Keratinocyte (primary cell): ENCODE results near the gene SH3D19. TPM values are rescaled to one million over a fixed set of nuclear protein-coding genes. Genes with fewer than 3 reads are reported as not detected.

Source experiments
- DNase-seq: peaks from one replicate; pipeline ENCODE4 v3.0.0-alpha.2; 2011; ENCODE audit warnings: low read depth, missing footprints, low spot score
- FAIRE-seq: peaks from 2 replicates; lab custom pipeline; 2011; peaks lifted over from hg19 to GRCh38; lab: Jason Lieb, UNC
- H2AFZ ChIP-seq: 2 replicates; pipeline ENCODE4 v1.6.0; 2012; ENCODE audit warnings: low read length, control low read depth, inconsistent platforms; ENCODE audit not compliant: control insufficient read depth
- H3K27ac ChIP-seq: 2 replicates; pipeline ENCODE4 v1.5.1; 2011; ENCODE audit warnings: low read length; ENCODE audit not compliant: control insufficient read depth, insufficient read depth
- H3K27me3 ChIP-seq: 3 replicates; pipeline ENCODE4 v1.6.0; 2011; ENCODE audit warnings: low read length; ENCODE audit not compliant: control insufficient read depth, insufficient read depth; ENCODE audit errors: extremely low read depth
- H3K36me3 ChIP-seq, 2 experiments: 2 replicates in 1 of 2; 3 replicates in 1 of 2; pipeline ENCODE4 v1.5.1; 2011; ENCODE audit warnings: low read length in 2 of 2, mild to moderate bottlenecking in 1 of 2; ENCODE audit not compliant: control insufficient read depth in 2 of 2, insufficient read depth in 2 of 2; ENCODE audit errors: extremely low read depth in 1 of 2
- H3K4me1 ChIP-seq: 3 replicates; pipeline ENCODE4 v1.5.1; 2011; ENCODE audit warnings: low read length; ENCODE audit not compliant: control insufficient read depth, insufficient read depth; ENCODE audit errors: extremely low read depth
- H3K4me2 ChIP-seq: 3 replicates; pipeline ENCODE4 v1.6.0; 2011; ENCODE audit warnings: low read depth, low read length; ENCODE audit not compliant: control insufficient read depth, insufficient read depth; ENCODE audit errors: extremely low read depth
- H3K4me3 ChIP-seq, 3 experiments: fragments of 200-600 bp in 1 of 3; sonication (generic) in 1 of 3; 2 replicates in 2 of 3; 3 replicates in 1 of 3; pipeline ENCODE4 v1.5.1; 2011 to 2016; ENCODE audit warnings: low read length in 3 of 3, mild to moderate bottlenecking in 3 of 3, control low read depth in 2 of 3, inconsistent platforms in 1 of 3, low read depth in 1 of 3, mixed read lengths in 1 of 3, mixed run types in 1 of 3, moderate library complexity in 1 of 3; ENCODE audit not compliant: control insufficient read depth in 2 of 3, insufficient read depth in 2 of 3; ENCODE audit errors: extremely low read depth in 1 of 3
- H3K79me2 ChIP-seq: 2 replicates; pipeline ENCODE4 v1.6.0; 2012; ENCODE audit warnings: low read length; ENCODE audit not compliant: control insufficient read depth, insufficient read depth
- H3K9ac ChIP-seq: 3 replicates; pipeline ENCODE4 v1.6.0; 2011; ENCODE audit warnings: low read length; ENCODE audit not compliant: control insufficient read depth, insufficient read depth; ENCODE audit errors: extremely low read depth
- H3K9me1 ChIP-seq: 3 replicates; pipeline ENCODE4 v1.6.0; 2011; ENCODE audit warnings: low read length; ENCODE audit not compliant: control insufficient read depth, insufficient read depth; ENCODE audit errors: extremely low read depth
- H3K9me3 ChIP-seq: 2 replicates; pipeline ENCODE4 v1.5.1; 2012; ENCODE audit warnings: low read depth, low read length; ENCODE audit not compliant: control insufficient read depth
- H4K20me1 ChIP-seq: 3 replicates; pipeline ENCODE4 v1.6.0; 2011; ENCODE audit warnings: low read length; ENCODE audit not compliant: control insufficient read depth, insufficient read depth; ENCODE audit errors: extremely low read depth
- EZH2 ChIP-seq: IDR thresholded peaks from one replicate; pipeline ENCODE4 v1.6.1; 2012; ENCODE audit warnings: inconsistent platforms, mild to moderate bottlenecking, low read length, moderate library complexity
- dilution Hi-C: fragments of 300-500 bp; cut with MboI; formaldehyde crosslinking; loops from one replicate; pipeline ENCODE4 v1.7.0; 2020; ENCODE audit warnings: low sequenced_read_pairs; ENCODE audit not compliant: extremely low pct_ligation_motif_present
- polyA plus RNA-seq, 5 experiments: library from polyadenylated mRNA; depleted of rRNA in 3 of 5; stranded (reverse) in 3 of 5; stranded (forward) in 1 of 5; unstranded in 1 of 5; fragments of >200 nt; gene quantifications; 1 replicate in 1 of 5; 2 replicates in 3 of 5; 3 replicates in 1 of 5; pipeline versions ENCODE4 v1.2.1 to v1.2.3, GENCODE V29; 2011 to 2012; ENCODE audit warnings: missing spikeins in 2 of 5, low read depth in 1 of 5, low replicate concordance in 1 of 5
- TF ChIP-seq, protein P1 (sequence below), 3 experiments: IDR thresholded peaks in 1 of 3; conservative IDR thresholded peaks in 1 of 3; optimal IDR thresholded peaks in 1 of 3; 2 replicates in 2 of 3; 3 replicates in 1 of 3; pipeline versions ENCODE3 to v1.5.1; 2011; ENCODE audit warnings: low read length in 3 of 3, mild to moderate bottlenecking in 3 of 3, moderate library complexity in 2 of 3, control low read depth in 1 of 3, inconsistent platforms in 1 of 3; ENCODE audit not compliant: insufficient read depth in 2 of 3; ENCODE audit errors: extremely low read depth in 1 of 3

SH3D19 gene
- polyA plus RNA-seq, 1 donor (not counting 4 experiments of a cell fraction or from before 2014, with no cell fraction given) = 24.8 TPM

GRCh38 chr4:151251603-151252304 is 73.7 kb downstream of the SH3D19 start:
- H3K79me2 ChIP-seq = peaks cover 8% of the 10 kb centered on the region
- no peak overlapping the region for H3K9ac ChIP-seq
- TF ChIP-seq, protein P1, sequence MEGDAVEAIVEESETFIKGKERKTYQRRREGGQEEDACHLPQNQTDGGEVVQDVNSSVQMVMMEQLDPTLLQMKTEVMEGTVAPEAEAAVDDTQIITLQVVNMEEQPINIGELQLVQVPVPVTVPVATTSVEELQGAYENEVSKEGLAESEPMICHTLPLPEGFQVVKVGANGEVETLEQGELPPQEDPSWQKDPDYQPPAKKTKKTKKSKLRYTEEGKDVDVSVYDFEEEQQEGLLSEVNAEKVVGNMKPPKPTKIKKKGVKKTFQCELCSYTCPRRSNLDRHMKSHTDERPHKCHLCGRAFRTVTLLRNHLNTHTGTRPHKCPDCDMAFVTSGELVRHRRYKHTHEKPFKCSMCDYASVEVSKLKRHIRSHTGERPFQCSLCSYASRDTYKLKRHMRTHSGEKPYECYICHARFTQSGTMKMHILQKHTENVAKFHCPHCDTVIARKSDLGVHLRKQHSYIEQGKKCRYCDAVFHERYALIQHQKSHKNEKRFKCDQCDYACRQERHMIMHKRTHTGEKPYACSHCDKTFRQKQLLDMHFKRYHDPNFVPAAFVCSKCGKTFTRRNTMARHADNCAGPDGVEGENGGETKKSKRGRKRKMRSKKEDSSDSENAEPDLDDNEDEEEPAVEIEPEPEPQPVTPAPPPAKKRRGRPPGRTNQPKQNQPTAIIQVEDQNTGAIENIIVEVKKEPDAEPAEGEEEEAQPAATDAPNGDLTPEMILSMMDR (optimal IDR thresholded peaks at IDR 0.05 in 1 of 3, IDR thresholded peaks at IDR 0.05 in 1 of 3, conservative IDR thresholded peaks at IDR 0.05 in 1 of 3; ENCODE audit: extremely low read depth in 1 of 3, insufficient read depth in 2 of 3, low read length in 3 of 3) = no peak
- no peak for TF ChIP-seq EZH2
- H3K9me3 ChIP-seq = no peaks in the 10 kb centered on the region
- DNase-seq (no peak), FAIRE-seq (peak; percentile 26)
- no peaks in the 10 kb centered on the region for H3K36me3 ChIP-seq
- no peak overlapping the region for H3K4me3 ChIP-seq
- H3K4me1 ChIP-seq = peaks cover 4% of the 10 kb centered on the region
- no peak overlapping the region for H2AFZ ChIP-seq
- H3K4me2 ChIP-seq = no peak overlapping the region
- no peaks in the 10 kb centered on the region for H3K9me1 ChIP-seq
- H3K27ac ChIP-seq = no peak overlapping the region
- H4K20me1 ChIP-seq = no peaks in the 10 kb centered on the region
- no peaks in the 10 kb centered on the region for H3K27me3 ChIP-seq
- dilution Hi-C loops = no loop called here

DNA sequence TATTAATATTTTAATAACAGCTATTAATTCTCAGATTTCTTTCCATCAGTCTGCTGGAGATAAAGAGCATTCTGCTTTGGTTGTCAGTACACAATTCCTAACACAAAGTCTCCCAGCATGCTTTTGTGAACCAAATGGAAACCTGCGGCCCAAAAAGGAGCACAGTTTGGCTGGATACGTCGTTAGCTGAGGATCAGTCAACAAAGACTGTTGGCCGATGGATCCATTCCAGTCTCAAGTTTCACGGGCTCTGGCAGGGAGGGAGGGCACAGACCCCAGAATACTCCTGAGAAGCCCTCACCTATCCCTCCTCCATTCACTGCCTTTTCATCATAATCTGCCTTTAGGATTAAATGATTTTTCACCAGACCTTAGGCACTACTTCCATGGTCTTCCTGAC is 74.7 kb downstream of the SH3D19 start:
- no peaks in the 10 kb centered on the region for H3K9me1 ChIP-seq
- TF ChIP-seq, protein P1 (optimal IDR thresholded peaks at IDR 0.05 in 1 of 3, IDR thresholded peaks at IDR 0.05 in 1 of 3, conservative IDR thresholded peaks at IDR 0.05 in 1 of 3; ENCODE audit: extremely low read depth in 1 of 3, insufficient read depth in 2 of 3, low read length in 3 of 3) = no peak
- TF ChIP-seq EZH2 = no peak
- dilution Hi-C loops = no loop called here
- no peak overlapping the region for H3K27ac ChIP-seq
- peaks cover 6% of the 10 kb centered on the region for H3K4me1 ChIP-seq
- no peak overlapping the region for H3K9ac ChIP-seq
- H3K27me3 ChIP-seq = no peaks in the 10 kb centered on the region
- DNase-seq = no peak
- H3K79me2 ChIP-seq = peaks cover 8% of the 10 kb centered on the region
- H4K20me1 ChIP-seq = no peaks in the 10 kb centered on the region
- no peak overlapping the region for H3K4me2 ChIP-seq
- H3K36me3 ChIP-seq = no peaks in the 10 kb centered on the region
- no peak overlapping the region for H3K4me3 ChIP-seq
- no peak for FAIRE-seq
- no peaks in the 10 kb centered on the region for H3K9me3 ChIP-seq
- no peak overlapping the region for H2AFZ ChIP-seq
